ENCODE results near the gene SPRED3. TPM values are rescaled to one million over a fixed set of nuclear protein-coding genes. Genes with fewer than 3 reads are reported as not detected.
A peak's percentile ranks its signal among the peaks of the same experiment; 100 is the strongest.

Gene SPRED3
- total and polyA plus RNA-seq, 2 donors, result under 0.01 to 0.27 TPM

- peak in 2 of 9 donors; percentile 42 to 65 for DNase-seq (ENCODE audit: low read depth in 6 of 9, low spot score in 9 of 9)
- peaks cover 0 to 5% of the 10 kb centered on the region in 2 donors for H3K4me1 ChIP-seq (ENCODE audit: control insufficient read depth in 2 of 2, insufficient read depth in 2 of 2, low read length in 2 of 2)
- peak overlapping the region in 1 of 2 donors; percentile 83 for H3K27ac ChIP-seq (ENCODE audit: low read depth in 1 of 2, low read length in 1 of 2)
- no peaks in the 10 kb centered on the region for H3K36me3 ChIP-seq (ENCODE audit: control insufficient read depth in 2 of 2, insufficient read depth in 2 of 2, low read length in 1 of 2)
- 7% methylated on average over 86 of the region's 86 CpGs for WGBS
- peaks cover 60 to 88% of the 10 kb centered on the region in 2 donors for H3K27me3 ChIP-seq (ENCODE audit: control insufficient read depth in 2 of 2, insufficient read depth in 1 of 2, low read length in 1 of 2)
- H3K4me3 ChIP-seq (ENCODE audit: low read length in 2 of 2), result peak overlapping the region; percentile 10 to 55
- H3K9me3 ChIP-seq (ENCODE audit: control insufficient read depth in 2 of 2, insufficient read depth in 1 of 2, low read length in 1 of 2), result peaks cover 0 to 3% of the 10 kb centered on the region in 2 donors
Measured at GRCh38 chr19:38395381-38396114, 7.1 kb downstream of the SPRED3 start.

GRCh38 chr19:38399081-38399480 is 10.6 kb downstream of the SPRED3 start:
- 73% methylated on average over 9 of the region's 9 CpGs for WGBS
- H3K36me3 ChIP-seq (ENCODE audit: control insufficient read depth in 2 of 2, insufficient read depth in 2 of 2, low read length in 1 of 2), result no peaks in the 10 kb centered on the region
- H3K27me3 ChIP-seq (ENCODE audit: control insufficient read depth in 2 of 2, insufficient read depth in 1 of 2, low read length in 1 of 2), result peaks cover 43 to 57% of the 10 kb centered on the region in 2 donors
- no peak for DNase-seq (ENCODE audit: low read depth in 6 of 9, low spot score in 9 of 9)
- H3K27ac ChIP-seq (ENCODE audit: low read depth in 1 of 2, low read length in 1 of 2), result no peak overlapping the region
- no peak overlapping the region for H3K4me3 ChIP-seq (ENCODE audit: low read length in 2 of 2)
- peaks cover 6 to 9% of the 10 kb centered on the region in 2 donors for H3K4me1 ChIP-seq (ENCODE audit: control insufficient read depth in 2 of 2, insufficient read depth in 2 of 2, low read length in 2 of 2)
- no peaks in the 10 kb centered on the region for H3K9me3 ChIP-seq (ENCODE audit: control insufficient read depth in 2 of 2, insufficient read depth in 1 of 2, low read length in 1 of 2)

GRCh38 chr19:38399537-38399936 is 11.0 kb downstream of the SPRED3 start:
- Histone ChIP-seq H3K4me3 (ENCODE audit: low read length in 2 of 2) (no peak overlapping the region), H3K9me3 (ENCODE audit: control insufficient read depth in 2 of 2, insufficient read depth in 1 of 2, low read length in 1 of 2) (no peaks in the 10 kb centered on the region), H3K27me3 (ENCODE audit: control insufficient read depth in 2 of 2, insufficient read depth in 1 of 2, low read length in 1 of 2) (peaks cover 38 to 52% of the 10 kb centered on the region in 2 donors), H3K36me3 (ENCODE audit: control insufficient read depth in 2 of 2, insufficient read depth in 2 of 2, low read length in 1 of 2) (no peaks in the 10 kb centered on the region), H3K4me1 (ENCODE audit: control insufficient read depth in 2 of 2, insufficient read depth in 2 of 2, low read length in 2 of 2) (peaks cover 9% of the 10 kb centered on the region in 2 donors), H3K27ac (ENCODE audit: low read depth in 1 of 2, low read length in 1 of 2) (no peak overlapping the region)
- no peak for DNase-seq (ENCODE audit: low read depth in 6 of 9, low spot score in 9 of 9)
- WGBS, result 76% methylated on average over 1 of the region's 1 CpG

- Histone ChIP-seq H3K27me3 (ENCODE audit: control insufficient read depth in 2 of 2, insufficient read depth in 1 of 2, low read length in 1 of 2) (peaks cover 30 to 44% of the 10 kb centered on the region in 2 donors), H3K4me3 (ENCODE audit: low read length in 2 of 2) (no peak overlapping the region), H3K9me3 (ENCODE audit: control insufficient read depth in 2 of 2, insufficient read depth in 1 of 2, low read length in 1 of 2) (no peaks in the 10 kb centered on the region), H3K4me1 (ENCODE audit: control insufficient read depth in 2 of 2, insufficient read depth in 2 of 2, low read length in 2 of 2) (peaks cover 5 to 9% of the 10 kb centered on the region in 2 donors), H3K27ac (ENCODE audit: low read depth in 1 of 2, low read length in 1 of 2) (no peak overlapping the region), H3K36me3 (ENCODE audit: control insufficient read depth in 2 of 2, insufficient read depth in 2 of 2, low read length in 1 of 2) (peaks cover 2 to 6% of the 10 kb centered on the region in 2 donors)
- WGBS, result 95% methylated on average over 5 of the region's 5 CpGs
- DNase-seq (ENCODE audit: low read depth in 6 of 9, low spot score in 9 of 9), result no peak
Measured at GRCh38 chr19:38400361-38400760, 11.9 kb downstream of the SPRED3 start.

- no peak overlapping the region for H3K27ac ChIP-seq (ENCODE audit: low read depth in 1 of 2, low read length in 1 of 2)
- no peaks in the 10 kb centered on the region for H3K9me3 ChIP-seq (ENCODE audit: control insufficient read depth in 2 of 2, insufficient read depth in 1 of 2, low read length in 1 of 2)
- no peak for DNase-seq (ENCODE audit: low read depth in 6 of 9, low spot score in 9 of 9)
- peaks cover 5 to 9% of the 10 kb centered on the region in 2 donors for H3K4me1 ChIP-seq (ENCODE audit: control insufficient read depth in 2 of 2, insufficient read depth in 2 of 2, low read length in 2 of 2)
- 98% methylated on average over 3 of the region's 3 CpGs for WGBS
- H3K36me3 ChIP-seq (ENCODE audit: control insufficient read depth in 2 of 2, insufficient read depth in 2 of 2, low read length in 1 of 2), result peaks cover 2 to 8% of the 10 kb centered on the region in 2 donors
- peaks cover 22 to 38% of the 10 kb centered on the region in 2 donors for H3K27me3 ChIP-seq (ENCODE audit: control insufficient read depth in 2 of 2, insufficient read depth in 1 of 2, low read length in 1 of 2)
- H3K4me3 ChIP-seq (ENCODE audit: low read length in 2 of 2), result no peak overlapping the region
Measured at GRCh38 chr19:38401148-38401547, 12.7 kb downstream of the SPRED3 start.

GRCh38 chr19:38402623-38402966 is 14.1 kb downstream of the SPRED3 start:
- Histone ChIP-seq H3K4me3 (ENCODE audit: low read length in 2 of 2) (peak overlapping the region; percentile 34 to 67), H3K27ac (ENCODE audit: low read depth in 1 of 2, low read length in 1 of 2) (peak overlapping the region; percentile 76 to 88)
- WGBS, result 5% methylated on average over 18 of the region's 18 CpGs

DNA sequence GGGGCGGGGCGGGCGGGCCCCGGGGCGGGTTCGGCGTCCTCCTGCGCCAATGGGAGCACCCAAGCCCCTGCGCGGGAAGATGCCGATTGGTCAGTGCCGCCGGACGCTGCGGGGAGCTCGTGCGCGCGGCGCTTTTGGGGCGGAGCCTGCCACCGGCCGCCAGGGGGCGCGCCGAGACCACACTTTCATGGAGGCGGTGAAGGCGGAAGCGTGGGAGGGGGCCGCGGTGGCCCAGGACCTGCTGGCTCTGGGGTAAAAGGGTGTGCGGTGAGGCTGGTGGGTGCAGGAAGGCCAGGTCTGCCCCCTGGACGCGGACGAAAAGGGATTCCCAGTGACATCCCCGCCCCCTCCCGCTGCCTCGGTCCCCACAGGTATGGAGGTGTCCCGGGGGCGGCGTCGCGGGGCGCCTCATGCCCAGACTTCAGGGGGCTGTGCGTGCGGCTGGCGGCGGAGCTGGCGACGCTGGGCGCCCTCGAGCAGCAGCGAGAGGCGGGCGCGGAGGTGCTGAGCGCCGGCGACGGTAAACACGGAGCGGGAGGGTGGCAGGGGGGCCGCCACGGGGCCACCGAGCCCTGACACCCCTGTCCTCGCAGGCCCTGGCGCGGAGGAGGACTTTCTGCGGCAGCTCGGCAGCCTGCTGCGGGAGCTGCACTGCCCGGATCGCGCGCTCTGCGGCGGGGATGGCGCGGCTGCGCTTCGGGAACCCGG is 14.6 kb downstream of the SPRED3 start, which contains the start of gene FAM98C:
FAM98C (plus strand) TSS at position 127 of the 708 bp plus-strand sequence; CDS start at position 188, 61 bp downstream.
- H3K4me1 ChIP-seq (ENCODE audit: control insufficient read depth in 2 of 2, insufficient read depth in 2 of 2, low read length in 2 of 2), result peaks cover 5 to 9% of the 10 kb centered on the region in 2 donors
- peak within 1 kb of the TSS; percentile 76 to 88 for H3K27ac ChIP-seq (ENCODE audit: low read depth in 1 of 2, low read length in 1 of 2)

More at GRCh38 chr19:38402623-38402966, 14.1 kb downstream of the SPRED3 start:
- Histone ChIP-seq H3K36me3 (ENCODE audit: control insufficient read depth in 2 of 2, insufficient read depth in 2 of 2, low read length in 1 of 2) (peaks cover 7 to 18% of the 10 kb centered on the region in 2 donors), H3K4me1 (ENCODE audit: control insufficient read depth in 2 of 2, insufficient read depth in 2 of 2, low read length in 2 of 2) (peaks cover 5 to 9% of the 10 kb centered on the region in 2 donors), H3K27me3 (ENCODE audit: control insufficient read depth in 2 of 2, insufficient read depth in 1 of 2, low read length in 1 of 2) (peaks cover 8 to 23% of the 10 kb centered on the region in 2 donors), H3K9me3 (ENCODE audit: control insufficient read depth in 2 of 2, insufficient read depth in 1 of 2, low read length in 1 of 2) (no peaks in the 10 kb centered on the region)
- no peak for DNase-seq (ENCODE audit: low read depth in 6 of 9, low spot score in 9 of 9)

GRCh38 chr19:38404858-38405257 is 16.4 kb downstream of the SPRED3 start:
- no peak for DNase-seq (ENCODE audit: low read depth in 6 of 9, low spot score in 9 of 9)

More for the DNA sequence above, 14.6 kb downstream of the SPRED3 start, which contains the start of gene FAM98C:
- H3K9me3 ChIP-seq (ENCODE audit: control insufficient read depth in 2 of 2, insufficient read depth in 1 of 2, low read length in 1 of 2), result no peaks in the 10 kb centered on the region
- peaks cover 7 to 18% of the 10 kb centered on the region in 2 donors for H3K36me3 ChIP-seq (ENCODE audit: control insufficient read depth in 2 of 2, insufficient read depth in 2 of 2, low read length in 1 of 2)
- peak within 1 kb of the TSS; percentile 67 for H3K4me3 ChIP-seq (ENCODE audit: low read length in 2 of 2)
- peak; percentile 89 to 99 (median 98) for DNase-seq (ENCODE audit: low read depth in 6 of 9, low spot score in 9 of 9)
- H3K27me3 ChIP-seq (ENCODE audit: control insufficient read depth in 2 of 2, insufficient read depth in 1 of 2, low read length in 1 of 2), result peaks cover 5 to 18% of the 10 kb centered on the region in 2 donors
- WGBS, result under 1% methylated on average over 82 of the region's 82 CpGs

DNA sequence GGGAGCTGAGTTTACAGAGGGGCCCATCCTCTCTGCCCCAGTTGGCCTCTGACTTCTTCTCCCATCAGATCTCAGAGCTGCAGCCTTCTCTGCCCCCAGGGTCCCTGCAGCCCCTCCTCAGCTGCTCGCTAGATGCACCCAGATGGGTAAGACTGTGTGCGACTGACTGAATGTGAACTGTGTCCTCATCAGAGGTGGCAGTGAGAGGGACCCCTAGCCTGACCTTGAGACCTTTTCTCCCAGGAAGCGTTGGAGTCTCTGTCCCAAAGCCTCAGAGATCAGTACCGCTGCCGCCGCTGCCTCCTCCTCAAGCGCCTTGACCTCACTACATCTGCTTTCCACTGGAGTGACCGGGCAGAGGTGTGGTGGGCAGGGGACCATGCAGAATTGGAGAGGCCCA is 16.8 kb downstream of the SPRED3 start:
- no peak for DNase-seq (ENCODE audit: low read depth in 6 of 9, low spot score in 9 of 9)
- peaks cover 7 to 18% of the 10 kb centered on the region in 2 donors for H3K36me3 ChIP-seq (ENCODE audit: control insufficient read depth in 2 of 2, insufficient read depth in 2 of 2, low read length in 1 of 2)
- H3K9me3 ChIP-seq (ENCODE audit: control insufficient read depth in 2 of 2, insufficient read depth in 1 of 2, low read length in 1 of 2), result no peaks in the 10 kb centered on the region
- H3K4me3 ChIP-seq (ENCODE audit: low read length in 2 of 2), result no peak overlapping the region
- no peak overlapping the region for H3K27ac ChIP-seq (ENCODE audit: low read depth in 1 of 2, low read length in 1 of 2)
- H3K4me1 ChIP-seq (ENCODE audit: control insufficient read depth in 2 of 2, insufficient read depth in 2 of 2, low read length in 2 of 2), result peaks cover 5 to 9% of the 10 kb centered on the region in 2 donors
- 97% methylated on average over 8 of the region's 8 CpGs for WGBS
- H3K27me3 ChIP-seq (ENCODE audit: control insufficient read depth in 2 of 2, insufficient read depth in 1 of 2, low read length in 1 of 2), result peaks cover 0 to 6% of the 10 kb centered on the region in 2 donors

More at GRCh38 chr19:38404858-38405257, 16.4 kb downstream of the SPRED3 start:
- H3K4me1 ChIP-seq (ENCODE audit: control insufficient read depth in 2 of 2, insufficient read depth in 2 of 2, low read length in 2 of 2), result peaks cover 5 to 9% of the 10 kb centered on the region in 2 donors
- H3K36me3 ChIP-seq (ENCODE audit: control insufficient read depth in 2 of 2, insufficient read depth in 2 of 2, low read length in 1 of 2), result peaks cover 7 to 18% of the 10 kb centered on the region in 2 donors
- no peaks in the 10 kb centered on the region for H3K9me3 ChIP-seq (ENCODE audit: control insufficient read depth in 2 of 2, insufficient read depth in 1 of 2, low read length in 1 of 2)
- H3K27ac ChIP-seq (ENCODE audit: low read depth in 1 of 2, low read length in 1 of 2), result no peak overlapping the region
- peaks cover 0 to 7% of the 10 kb centered on the region in 2 donors for H3K27me3 ChIP-seq (ENCODE audit: control insufficient read depth in 2 of 2, insufficient read depth in 1 of 2, low read length in 1 of 2)
- WGBS, result 98% methylated on average over 6 of the region's 6 CpGs
- no peak overlapping the region for H3K4me3 ChIP-seq (ENCODE audit: low read length in 2 of 2)
